HL-60 (cell line): ENCODE results near the gene CYB561D2.

Source experiments
- CTCF ChIP-seq: IDR thresholded peaks from one replicate; pipeline ENCODE4 v1.5.1; 2011; ENCODE audit warnings: low read length, control low read depth, inconsistent platforms; ENCODE audit not compliant: insufficient read depth
- POLR2AphosphoS5 ChIP-seq: IDR thresholded peaks from 2 replicates; pipeline ENCODE4 v1.6.1; 2012; ENCODE audit warnings: low read depth
- REST ChIP-seq: IDR thresholded peaks from 2 replicates; pipeline ENCODE4 v1.6.1; 2012; ENCODE audit warnings: low read depth; ENCODE audit not compliant: insufficient replicate concordance
- SPI1 ChIP-seq: IDR thresholded peaks from 2 replicates; pipeline ENCODE4 v1.6.1; 2012; ENCODE audit warnings: low read depth, mild to moderate bottlenecking, borderline replicate concordance

GRCh38 chr3:50336452-50337174 lies 14.0 kb upstream of the CYB561D2 start:
- no peak for TF ChIP-seq CTCF
- TF ChIP-seq POLR2AphosphoS5: no peak
- TF ChIP-seq REST: no peak
- TF ChIP-seq SPI1: no peak
